C4-2B (cell line): ENCODE data around the gene TM2D3.

Source experiments
- ZFX ChIP-seq: fragments of 450-650 bp; IDR thresholded peaks from 2 replicates; pipeline ENCODE4 v1.6.1; 2017
- TF ChIP-seq, protein P1 (sequence below): fragments of 450-650 bp; conservative IDR thresholded peaks from 2 replicates; pipeline ENCODE4 v1.5.1; 2017; ENCODE audit warnings: mild to moderate bottlenecking

DNA sequence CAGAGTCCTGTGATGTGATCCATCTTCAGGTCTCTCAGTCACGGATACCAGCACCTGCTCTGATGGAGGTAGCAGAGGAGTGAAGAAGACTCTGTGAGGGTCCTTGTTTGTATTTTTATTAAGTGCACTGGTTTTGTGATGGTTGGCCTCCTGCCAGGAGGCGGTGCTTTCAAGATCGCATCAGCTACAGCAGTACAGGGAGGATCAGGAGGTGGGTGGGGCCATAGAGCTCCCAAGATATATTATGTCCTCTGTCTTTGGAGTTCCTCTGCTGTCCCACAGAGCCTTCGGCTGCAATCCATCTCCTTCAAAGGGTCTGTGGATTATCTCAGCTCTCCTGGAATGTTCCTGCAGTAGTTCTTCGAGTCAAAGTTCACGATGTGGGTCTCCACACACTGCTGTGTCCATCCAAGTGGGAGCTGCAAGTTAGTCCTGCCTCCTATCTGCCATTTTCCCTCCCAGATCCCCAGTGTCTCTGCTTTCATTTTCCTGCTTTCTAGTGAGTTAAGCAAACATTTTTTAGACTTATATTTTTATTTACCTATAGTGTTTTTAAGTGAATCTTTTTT is 54.7 kb downstream of the TM2D3 start:
- TF ChIP-seq, protein P1, sequence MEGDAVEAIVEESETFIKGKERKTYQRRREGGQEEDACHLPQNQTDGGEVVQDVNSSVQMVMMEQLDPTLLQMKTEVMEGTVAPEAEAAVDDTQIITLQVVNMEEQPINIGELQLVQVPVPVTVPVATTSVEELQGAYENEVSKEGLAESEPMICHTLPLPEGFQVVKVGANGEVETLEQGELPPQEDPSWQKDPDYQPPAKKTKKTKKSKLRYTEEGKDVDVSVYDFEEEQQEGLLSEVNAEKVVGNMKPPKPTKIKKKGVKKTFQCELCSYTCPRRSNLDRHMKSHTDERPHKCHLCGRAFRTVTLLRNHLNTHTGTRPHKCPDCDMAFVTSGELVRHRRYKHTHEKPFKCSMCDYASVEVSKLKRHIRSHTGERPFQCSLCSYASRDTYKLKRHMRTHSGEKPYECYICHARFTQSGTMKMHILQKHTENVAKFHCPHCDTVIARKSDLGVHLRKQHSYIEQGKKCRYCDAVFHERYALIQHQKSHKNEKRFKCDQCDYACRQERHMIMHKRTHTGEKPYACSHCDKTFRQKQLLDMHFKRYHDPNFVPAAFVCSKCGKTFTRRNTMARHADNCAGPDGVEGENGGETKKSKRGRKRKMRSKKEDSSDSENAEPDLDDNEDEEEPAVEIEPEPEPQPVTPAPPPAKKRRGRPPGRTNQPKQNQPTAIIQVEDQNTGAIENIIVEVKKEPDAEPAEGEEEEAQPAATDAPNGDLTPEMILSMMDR, result no peak
- no peak for TF ChIP-seq ZFX
